LNCAP (cell line): ENCODE results near the gene PRPF19.

Source experiments
- CTCF ChIP-seq: fragments of 450-650 bp; IDR thresholded peaks from 2 replicates; pipeline ENCODE4 v1.5.1; 2017; ENCODE audit warnings: mild to moderate bottlenecking

Gene PRPF19

GRCh38 chr11:60937144-60937527 lies 30.8 kb upstream of the PRPF19 start:
- no peak for TF ChIP-seq CTCF

- TF ChIP-seq CTCF, result no peak
Measured at GRCh38 chr11:60936467-60937143, 30.2 kb upstream of the PRPF19 start.

- no peak for TF ChIP-seq CTCF
Measured at GRCh38 chr11:60935676-60936442, 29.5 kb upstream of the PRPF19 start.

GRCh38 chr11:60934790-60935605 lies 28.6 kb upstream of the PRPF19 start:
- TF ChIP-seq CTCF, result no peak

- no peak for TF ChIP-seq CTCF
Measured at GRCh38 chr11:60934124-60934789, 27.9 kb upstream of the PRPF19 start.

- no peak for TF ChIP-seq CTCF
Measured at GRCh38 chr11:60933416-60934123, 27.2 kb upstream of the PRPF19 start.
